Activated B cell treated with CpG ODN at 0.5 μM for 24 hours (primary cell): ENCODE data around the gene PRMT9. TPM values are rescaled to one million over a fixed set of nuclear protein-coding genes. Genes with fewer than 3 reads are reported as not detected.

Experiments used
- ATAC-seq: fragments of 200-7000 bp; cut with Tn5 transposase; one replicate; pipeline ENCODE4 v1.10.0; 2021; ENCODE audit warnings: low read depth, mild to moderate bottlenecking, moderate library complexity
- CTCF ChIA-PET: fragments of 350-600 bp; sonication (Branson Sonifier 250); formaldehyde crosslinking; loops from one replicate; lab custom pipeline; 2021; ENCODE audit warnings: antibody characterized with exemption; lab: Charles Lee
- POLR2A ChIA-PET: fragments of 350-600 bp; sonication (Branson Sonifier 250); formaldehyde crosslinking; loops from one replicate; lab custom pipeline; 2021; ENCODE audit warnings: antibody characterized with exemption; lab: Charles Lee
- DNase-seq: peaks from one replicate; pipeline ENCODE4 v3.0.0; 2022
- H3K27ac Mint-ChIP-seq: one replicate; pipeline ENCODE4 v1.8.0; 2020; ENCODE audit warnings: mixed read lengths
- H3K27me3 Mint-ChIP-seq: one replicate; pipeline ENCODE4 v1.8.0; 2021; ENCODE audit warnings: mixed read lengths
- H3K36me3 Mint-ChIP-seq: one replicate; pipeline ENCODE4 v1.8.0; 2021; ENCODE audit warnings: low read depth, mixed read lengths
- H3K4me1 Mint-ChIP-seq: one replicate; pipeline ENCODE4 v1.8.0; 2021; ENCODE audit warnings: mixed read lengths
- H3K4me3 Mint-ChIP-seq: one replicate; pipeline ENCODE4 v1.8.0; 2020; ENCODE audit warnings: mild to moderate bottlenecking, mixed read lengths
- H3K9me3 Mint-ChIP-seq: one replicate; pipeline ENCODE4 v1.8.0; 2020; ENCODE audit warnings: mixed read lengths
- CTCF ChIP-seq: fragments of 200-600 bp; IDR thresholded peaks from one replicate; pipeline ENCODE4 v1.8.0; 2022; ENCODE audit warnings: antibody characterized with exemption, mild to moderate bottlenecking
- intact Hi-C: fragments of 100-400 bp; cut with micrococcal nuclease; formaldehyde crosslinking; loops from one replicate; pipeline ENCODE4 v1.15.1; 2024
- total RNA-seq: library from RNA; stranded (reverse); gene quantifications from 2 replicates; pipeline ENCODE4 v1.2.3, GENCODE V29; 2022

Gene PRMT9
- total RNA-seq, 1 donor from 2014 or later = 7.4 TPM

- ChIA-PET CTCF (interaction anchor here (0.6 kb wide), 1 partner anchor 1707 kb away, joined by 3 read pairs; no protein-coding TSS in a partner anchor), POLR2A (no interaction called here)
- no peak overlapping the region for H3K27ac Mint-ChIP-seq
- H3K9me3 Mint-ChIP-seq = no peaks in the 10 kb centered on the region
- ATAC-seq (no peak), DNase-seq (no peak)
- H3K4me3 Mint-ChIP-seq = no peak overlapping the region
- H3K27me3 Mint-ChIP-seq = peaks cover 15% of the 10 kb centered on the region
- no peaks in the 10 kb centered on the region for H3K36me3 Mint-ChIP-seq
- no peak for TF ChIP-seq CTCF
- intact Hi-C loops = loop anchor here (5.0 kb wide), 2 partner anchors 273 to 1252 kb away; no protein-coding TSS in a partner anchor
- H3K4me1 Mint-ChIP-seq = no peaks in the 10 kb centered on the region
Observed at GRCh38 chr4:147594578-147594977, 89.4 kb downstream of the PRMT9 start.

GRCh38 chr4:147594107-147594506 is 89.9 kb downstream of the PRMT9 start:
- no peak overlapping the region for H3K27ac Mint-ChIP-seq
- POLR2A ChIA-PET = no interaction called here

GRCh38 chr4:147591106-147591505 is 92.9 kb downstream of the PRMT9 start:
- intact Hi-C loops = loop anchor here (2.0 to 5.0 kb wide), 4 partner anchors 72 to 1249 kb away; no protein-coding TSS in a partner anchor

More at GRCh38 chr4:147594107-147594506, 89.9 kb downstream of the PRMT9 start:
- no peaks in the 10 kb centered on the region for H3K4me1 Mint-ChIP-seq
- H3K36me3 Mint-ChIP-seq = no peaks in the 10 kb centered on the region
- no peaks in the 10 kb centered on the region for H3K9me3 Mint-ChIP-seq
- ATAC-seq (no peak), DNase-seq (no peak)
- no peak for TF ChIP-seq CTCF
- H3K27me3 Mint-ChIP-seq = peaks cover 15% of the 10 kb centered on the region
- intact Hi-C loops = loop anchor here (5.0 kb wide), 2 partner anchors 273 to 1252 kb away; no protein-coding TSS in a partner anchor
- no peak overlapping the region for H3K4me3 Mint-ChIP-seq
- CTCF ChIA-PET = interaction anchor here (0.6 kb wide), 1 partner anchor 1708 kb away, joined by 3 read pairs; no protein-coding TSS in a partner anchor

GRCh38 chr4:147590249-147590920 is 93.6 kb downstream of the PRMT9 start:
- H3K4me3 Mint-ChIP-seq = no peak overlapping the region
- peaks cover under 1% of the 10 kb centered on the region for H3K9me3 Mint-ChIP-seq
- H3K27ac Mint-ChIP-seq = no peak overlapping the region
- peaks cover 2% of the 10 kb centered on the region for H3K36me3 Mint-ChIP-seq
- ChIA-PET CTCF (interaction anchor here (1.0 to 1.9 kb wide), 5 partner anchors 10 to 571 kb away, joined by 3 to 11 read pairs (median 5); no protein-coding TSS in a partner anchor), POLR2A (no interaction called here)
- H3K27me3 Mint-ChIP-seq = peaks cover 18% of the 10 kb centered on the region
- DNase-seq (no peak), ATAC-seq (no peak)
- no peaks in the 10 kb centered on the region for H3K4me1 Mint-ChIP-seq
- intact Hi-C loops = loop anchor here (2.0 to 5.0 kb wide), 4 partner anchors 72 to 1248 kb away; no protein-coding TSS in a partner anchor
- TF ChIP-seq CTCF = no peak

More at GRCh38 chr4:147591106-147591505, 92.9 kb downstream of the PRMT9 start:
- POLR2A ChIA-PET = no interaction called here
- TF ChIP-seq CTCF = no peak
- no peaks in the 10 kb centered on the region for H3K36me3 Mint-ChIP-seq
- no peak overlapping the region for H3K4me3 Mint-ChIP-seq
- H3K27ac Mint-ChIP-seq = no peak overlapping the region
- CTCF ChIA-PET = no interaction called here
- peaks cover 16% of the 10 kb centered on the region for H3K27me3 Mint-ChIP-seq
- H3K4me1 Mint-ChIP-seq = no peaks in the 10 kb centered on the region
- DNase-seq = no peak
- no peak for ATAC-seq
- no peaks in the 10 kb centered on the region for H3K9me3 Mint-ChIP-seq

GRCh38 chr4:147589586-147589985 is 94.4 kb downstream of the PRMT9 start:
- CTCF ChIA-PET = interaction anchor here (1.0 to 1.9 kb wide), 6 partner anchors 9 to 571 kb away, joined by 3 to 11 read pairs (median 4); no protein-coding TSS in a partner anchor
- intact Hi-C loops = no loop called here
- Mint-ChIP-seq H3K27ac (no peak overlapping the region), H3K27me3 (peaks cover 19% of the 10 kb centered on the region), H3K4me1 (no peaks in the 10 kb centered on the region), H3K9me3 (peaks cover 5% of the 10 kb centered on the region), H3K36me3 (peaks cover 2% of the 10 kb centered on the region), H3K4me3 (no peak overlapping the region)
- ATAC-seq = no peak
- DNase-seq = no peak
- TF ChIP-seq CTCF = no peak
- POLR2A ChIA-PET = no interaction called here
